Hepatocyte (in vitro differentiated cells): ENCODE measurements around the gene SMIM44. TPM values are rescaled to one million over a fixed set of nuclear protein-coding genes. Genes with fewer than 3 reads are reported as not detected.

ENCODE experiments used
- DNase-seq: peaks from one replicate; pipeline ENCODE4 v3.0.0-alpha.2; 2016; ENCODE audit warnings: low spot score
- H2AFZ ChIP-seq: fragments of 200-600 bp; sonication (generic); 2 replicates; pipeline ENCODE4 v1.6.0; 2016; ENCODE audit warnings: antibody characterized with exemption, mild to moderate bottlenecking
- H3K27ac ChIP-seq: fragments of 200-600 bp; sonication (generic); 2 replicates; pipeline ENCODE4 v1.5.1; 2016; ENCODE audit warnings: mild to moderate bottlenecking
- H3K27me3 ChIP-seq: fragments of 200-600 bp; sonication (generic); 2 replicates; pipeline ENCODE4 v1.6.1; 2016
- H3K36me3 ChIP-seq: fragments of 200-600 bp; sonication (generic); replicated peaks from 2 replicates; pipeline ENCODE4 v1.5.1; 2016; ENCODE audit warnings: low read depth; ENCODE audit not compliant: insufficient read depth
- H3K4me1 ChIP-seq: fragments of 200-600 bp; sonication (generic); 2 replicates; pipeline ENCODE4 v1.5.1; 2016; ENCODE audit warnings: mild to moderate bottlenecking, moderate library complexity; ENCODE audit not compliant: insufficient read depth
- H3K4me2 ChIP-seq: fragments of 200-600 bp; sonication (generic); 2 replicates; pipeline ENCODE4 v1.6.0; 2016
- H3K4me3 ChIP-seq: fragments of 200-600 bp; sonication (generic); 2 replicates; pipeline ENCODE4 v1.5.1; 2016; ENCODE audit warnings: mild to moderate bottlenecking
- H3K79me2 ChIP-seq: fragments of 200-600 bp; sonication (generic); 2 replicates; pipeline ENCODE4 v1.6.0; 2017; ENCODE audit warnings: mild to moderate bottlenecking
- H3K9me2 ChIP-seq: fragments of 200-600 bp; sonication (generic); replicated peaks from 2 replicates; pipeline ENCODE4 v1.6.0; 2017; ENCODE audit warnings: mild to moderate bottlenecking; ENCODE audit not compliant: insufficient read depth
- H3K9me3 ChIP-seq: fragments of 200-600 bp; sonication (generic); 2 replicates; pipeline ENCODE4 v1.5.1; 2016; ENCODE audit warnings: low read depth, mild to moderate bottlenecking
- H4K20me1 ChIP-seq: fragments of 200-600 bp; sonication (generic); 2 replicates; pipeline ENCODE4 v1.6.0; 2016; ENCODE audit warnings: mild to moderate bottlenecking; ENCODE audit not compliant: insufficient read depth, poor library complexity, severe bottlenecking
- CTCF ChIP-seq: fragments of 200-600 bp; sonication (generic); IDR thresholded peaks from 2 replicates; pipeline ENCODE4 v1.5.1; 2016; ENCODE audit warnings: antibody characterized with exemption, mild to moderate bottlenecking; ENCODE audit not compliant: poor library complexity
- EZH2 ChIP-seq: fragments of 200-600 bp; sonication (generic); IDR thresholded peaks from 2 replicates; pipeline ENCODE4 v1.6.1; 2016; ENCODE audit warnings: antibody characterized with exemption, mild to moderate bottlenecking, borderline replicate concordance
- EZH2phosphoT487 ChIP-seq: fragments of 200-600 bp; sonication (generic); IDR thresholded peaks from one replicate; pipeline ENCODE4 v1.6.1; 2018; ENCODE audit warnings: antibody characterized with exemption, mild to moderate bottlenecking, low read depth, moderate library complexity; ENCODE audit not compliant: unreplicated experiment, severe bottlenecking
- WGBS: methylation state at CpG from one replicate; pipeline ENCODE4 v1.1.6; 2016; ENCODE audit warnings: low lambda C conversion rate; ENCODE audit errors: missing lambda C conversion rate; 5-methylcytosine and 5-hydroxymethylcytosine counted together
- polyA plus RNA-seq: library from polyadenylated mRNA; unstranded; fragments of >200 nt; fragmentation: Nextera tagmentation; extraction: Ambion mirVana; gene quantifications from 2 replicates; pipeline ENCODE4 v1.2.1, GENCODE V29; 2016
- total RNA-seq: library from RNA; depleted of rRNA; stranded (reverse); fragments of >200 nt; gene quantifications from 2 replicates; pipeline ENCODE4 v1.2.3, GENCODE V29; 2014

Gene SMIM44
- total and polyA plus RNA-seq, 2 experiments from 2014 or later: not detected

- Histone ChIP-seq H3K27me3 (no peaks in the 10 kb centered on the region), H3K4me1 (no peaks in the 10 kb centered on the region)
These were observed 44.1 kb upstream of the SMIM44 start for GRCh38 chr19:3527238-3527910.

GRCh38 chr19:3526507-3527237 lies 43.4 kb upstream of the SMIM44 start:
- no peaks in the 10 kb centered on the region for H3K27me3 ChIP-seq
- H3K9me2 ChIP-seq: no peaks in the 10 kb centered on the region
- no peak overlapping the region for H3K4me2 ChIP-seq
- TF ChIP-seq EZH2: no peak
- peak; percentile 13 for TF ChIP-seq CTCF
- no peak for TF ChIP-seq EZH2phosphoT487
- H3K9me3 ChIP-seq: no peaks in the 10 kb centered on the region
- peaks cover 14% of the 10 kb centered on the region for H3K79me2 ChIP-seq
- no peak overlapping the region for H3K4me3 ChIP-seq
- no peaks in the 10 kb centered on the region for H3K36me3 ChIP-seq
- no peak for DNase-seq
- H4K20me1 ChIP-seq: peaks cover 17% of the 10 kb centered on the region
- no peaks in the 10 kb centered on the region for H3K4me1 ChIP-seq
- 97% methylated on average over 17 of the region's 28 CpGs for WGBS
- H2AFZ ChIP-seq: no peak overlapping the region
- no peak overlapping the region for H3K27ac ChIP-seq

More at GRCh38 chr19:3527238-3527910, 44.1 kb upstream of the SMIM44 start:
- Histone ChIP-seq H3K27ac (no peak overlapping the region), H3K9me3 (no peaks in the 10 kb centered on the region), H2AFZ (no peak overlapping the region), H3K9me2 (no peaks in the 10 kb centered on the region), H3K79me2 (peaks cover 7% of the 10 kb centered on the region), H4K20me1 (peaks cover 10% of the 10 kb centered on the region), H3K36me3 (no peaks in the 10 kb centered on the region), H3K4me3 (no peak overlapping the region), H3K4me2 (no peak overlapping the region)
- no peak for TF ChIP-seq EZH2phosphoT487
- no peak for TF ChIP-seq EZH2
- no peak for TF ChIP-seq CTCF
- WGBS: over 99% methylated on average over 19 of the region's 21 CpGs
- DNase-seq: no peak

- no peaks in the 10 kb centered on the region for H3K9me2 ChIP-seq
- H3K9me3 ChIP-seq: no peaks in the 10 kb centered on the region
- no peaks in the 10 kb centered on the region for H3K36me3 ChIP-seq
- no peak overlapping the region for H3K27ac ChIP-seq
- TF ChIP-seq EZH2phosphoT487 (no peak), EZH2 (no peak), CTCF (no peak)
- no peak overlapping the region for H3K4me2 ChIP-seq
- no peak overlapping the region for H3K4me3 ChIP-seq
- no peak overlapping the region for H2AFZ ChIP-seq
- 96% methylated on average over 19 of the region's 20 CpGs for WGBS
- no peaks in the 10 kb centered on the region for H3K4me1 ChIP-seq
- H3K79me2 ChIP-seq: peaks cover 31% of the 10 kb centered on the region
- no peak for DNase-seq
- H4K20me1 ChIP-seq: peaks cover 34% of the 10 kb centered on the region
- no peaks in the 10 kb centered on the region for H3K27me3 ChIP-seq
These were observed 41.7 kb upstream of the SMIM44 start for GRCh38 chr19:3524904-3525451.
